Neuronal stem cell (in vitro differentiated cells): ENCODE measurements around the gene SLC26A6.

Source experiments
- DNase-seq: peaks from one replicate; pipeline ENCODE4 v3.0.0-alpha.2; 2013; ENCODE audit warnings: low spot score
- H2AFZ ChIP-seq: one replicate; pipeline ENCODE4 v1.6.1; 2013; ENCODE audit warnings: mild to moderate bottlenecking, low read length, inconsistent platforms
- H2AK5ac ChIP-seq: 2 replicates; pipeline ENCODE4 v1.6.1; 2013; ENCODE audit warnings: low read depth, mild to moderate bottlenecking, inconsistent platforms, low read length, moderate library complexity, mixed read lengths
- H2BK120ac ChIP-seq: 2 replicates; pipeline ENCODE4 v1.6.1; 2013; ENCODE audit warnings: low read depth, mild to moderate bottlenecking, inconsistent platforms, low read length, moderate library complexity, mixed read lengths
- H2BK12ac ChIP-seq: one replicate; pipeline ENCODE4 v1.6.1; 2013; ENCODE audit warnings: low read length, inconsistent platforms
- H2BK15ac ChIP-seq: 2 replicates; pipeline ENCODE4 v1.6.1; 2013; ENCODE audit warnings: mild to moderate bottlenecking, low read length, inconsistent platforms, mixed read lengths
- H2BK5ac ChIP-seq: one replicate; pipeline ENCODE4 v1.6.1; 2013; ENCODE audit warnings: inconsistent platforms, mild to moderate bottlenecking, low read length, moderate library complexity
- H3K14ac ChIP-seq: one replicate; pipeline ENCODE4 v1.6.1; 2013; ENCODE audit warnings: low read length, inconsistent platforms
- H3K18ac ChIP-seq: 2 replicates; pipeline ENCODE4 v1.6.1; 2013; ENCODE audit warnings: low read length, inconsistent platforms
- H3K23ac ChIP-seq: 2 replicates; pipeline ENCODE4 v1.6.1; 2013; ENCODE audit warnings: low read depth, mild to moderate bottlenecking, mixed read lengths, low read length, inconsistent platforms; ENCODE audit not compliant: poor library complexity
- H3K27ac ChIP-seq: replicated peaks from 3 replicates; pipeline ENCODE4 v1.5.1; 2013; ENCODE audit warnings: low read length, inconsistent platforms
- H3K27me3 ChIP-seq, 3 experiments: 2 replicates each; pipeline ENCODE4 v1.6.1; 2013; ENCODE audit warnings: low read length in 3 of 3, mild to moderate bottlenecking in 2 of 3, inconsistent platforms in 1 of 3, low read depth in 1 of 3, mixed read lengths in 1 of 3, moderate library complexity in 1 of 3; ENCODE audit not compliant: control insufficient read depth in 3 of 3, insufficient read depth in 3 of 3
- H3K36me3 ChIP-seq, 2 donors: replicated peaks in 1 of 2; 2 replicates each; pipeline ENCODE4 v1.6.1; 2013; ENCODE audit warnings: low read length in 2 of 2; ENCODE audit not compliant: control insufficient read depth in 2 of 2, insufficient read depth in 2 of 2
- H3K4ac ChIP-seq: 2 replicates; pipeline ENCODE4 v1.6.1; 2013; ENCODE audit warnings: inconsistent platforms, mild to moderate bottlenecking, low read length, moderate library complexity
- H3K4me1 ChIP-seq, 2 donors: 1 replicate in 1 of 2; 2 replicates in 1 of 2; pipeline ENCODE4 v1.6.1; 2013; ENCODE audit warnings: low read length in 2 of 2, low read depth in 1 of 2; ENCODE audit not compliant: control insufficient read depth in 2 of 2, insufficient read depth in 1 of 2
- H3K4me2 ChIP-seq: one replicate; pipeline ENCODE4 v1.6.1; 2013; ENCODE audit warnings: mild to moderate bottlenecking, low read length, inconsistent platforms; ENCODE audit not compliant: insufficient read depth, poor library complexity, severe bottlenecking
- H3K4me3 ChIP-seq, 2 donors: 2 replicates each; pipeline ENCODE4 v1.5.1; 2013; ENCODE audit warnings: low read length in 2 of 2, mild to moderate bottlenecking in 2 of 2, inconsistent platforms in 1 of 2, moderate library complexity in 1 of 2
- H3K79me1 ChIP-seq: one replicate; pipeline ENCODE4 v1.6.1; 2013; ENCODE audit warnings: low read depth, mild to moderate bottlenecking, inconsistent platforms, low read length, moderate library complexity
- H3K9ac ChIP-seq: one replicate; pipeline ENCODE4 v1.6.1; 2013; ENCODE audit warnings: mild to moderate bottlenecking, low read depth, low read length, inconsistent platforms; ENCODE audit not compliant: poor library complexity
- H3K9me3 ChIP-seq, 2 donors: replicated peaks in 1 of 2; 2 replicates each; pipeline versions ENCODE3 to v1.6.1; 2013; ENCODE audit warnings: low read length in 2 of 2, mild to moderate bottlenecking in 2 of 2, inconsistent platforms in 1 of 2, low read depth in 1 of 2, mixed read lengths in 1 of 2, moderate library complexity in 1 of 2; ENCODE audit not compliant: control insufficient read depth in 2 of 2, insufficient read depth in 1 of 2
- H4K8ac ChIP-seq: one replicate; pipeline ENCODE4 v1.6.1; 2013; ENCODE audit warnings: low read depth, mild to moderate bottlenecking, inconsistent platforms, low read length, moderate library complexity
- H4K91ac ChIP-seq: one replicate; pipeline ENCODE4 v1.6.1; 2013; ENCODE audit warnings: low read length, low read depth, mild to moderate bottlenecking, inconsistent platforms; ENCODE audit not compliant: poor library complexity
- WGBS, 2 donors: extraction: QIAGEN DNeasy Blood & Tissue Kit; methylation state at CpG; one replicate each; pipeline ENCODE4 v1.1.7; 2013; ENCODE audit warnings: missing lambda C conversion rate in 2 of 2, mixed read lengths in 1 of 2; ENCODE audit not compliant: insufficient read length in 2 of 2, insufficient replicate concordance in 1 of 2; ENCODE audit errors: extremely low coverage in 2 of 2; 5-methylcytosine and 5-hydroxymethylcytosine counted together

Gene SLC26A6

DNA sequence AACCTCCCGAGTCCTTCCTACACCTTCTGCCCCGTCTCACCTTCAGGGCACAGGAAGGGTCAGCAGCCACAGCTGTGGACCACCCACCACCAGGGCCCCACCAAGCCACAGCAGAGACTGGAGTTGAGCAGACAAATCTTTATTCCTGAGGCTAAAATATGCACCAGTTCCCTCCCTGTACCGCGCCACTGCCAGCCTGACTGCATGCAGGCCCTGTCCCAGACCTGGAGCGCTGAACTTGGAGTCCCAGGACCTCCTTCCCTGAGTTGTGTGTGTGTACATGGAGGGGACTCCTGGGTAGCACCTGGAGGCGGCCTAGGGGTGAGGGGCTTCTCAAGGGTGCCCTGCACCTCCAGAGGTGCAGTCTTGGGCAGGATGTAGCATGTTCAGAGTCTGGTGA, 9.7 kb downstream of the SLC26A6 start:
- Histone ChIP-seq H3K4ac (no peak overlapping the region), H4K8ac (no peak overlapping the region), H3K9me3 (no peaks in the 10 kb centered on the region), H3K4me2 (no peak overlapping the region), H3K4me3 (no peak overlapping the region), H2BK120ac (no peak overlapping the region), H3K4me1 (no peaks in the 10 kb centered on the region), H2AFZ (no peak overlapping the region), H2BK5ac (no peak overlapping the region), H2BK15ac (no peak overlapping the region), H3K23ac (no peak overlapping the region), H3K14ac (no peak overlapping the region), H3K36me3 (peaks cover 45 to 78% of the 10 kb centered on the region in 2 donors), H3K18ac (no peak overlapping the region), H2AK5ac (no peak overlapping the region), H2BK12ac (no peak overlapping the region), H3K9ac (no peak overlapping the region), H3K79me1 (peaks cover 2% of the 10 kb centered on the region), H4K91ac (no peak overlapping the region), H3K27ac (no peak overlapping the region), H3K27me3 (no peaks in the 10 kb centered on the region)
- DNase-seq = no peak
- WGBS, 2 donors = no CpG with 5 or more reads among the region's 6 CpGs

DNA sequence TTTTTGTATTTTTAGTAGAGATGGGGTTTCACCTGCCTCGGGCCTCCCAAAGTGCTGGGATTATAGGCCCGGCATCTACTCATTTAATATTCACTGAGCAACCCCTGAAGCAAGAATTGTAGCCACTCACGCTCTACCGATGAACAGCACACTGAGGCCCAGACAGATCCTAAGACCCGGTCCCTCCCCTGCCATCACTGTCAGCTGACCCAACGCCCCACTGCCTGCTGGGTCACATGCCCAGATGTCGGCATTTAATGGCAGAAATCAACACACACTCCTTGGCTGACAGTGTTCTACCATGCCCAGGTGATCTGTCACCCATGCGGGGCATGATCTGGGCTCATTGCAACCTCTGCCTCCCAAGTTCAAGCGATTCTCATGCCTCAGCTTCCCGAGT, 10.5 kb downstream of the SLC26A6 start:
- peak overlapping the region in 1 of 2 donors; percentile 30 for H3K4me3 ChIP-seq
- H3K79me1 ChIP-seq = peaks cover 2% of the 10 kb centered on the region
- peaks cover 42 to 78% of the 10 kb centered on the region in 2 donors for H3K36me3 ChIP-seq
- no peak overlapping the region for H4K91ac ChIP-seq
- no peak overlapping the region for H2BK15ac ChIP-seq
- H3K14ac ChIP-seq = no peak overlapping the region
- no peak overlapping the region for H2AFZ ChIP-seq
- no peak overlapping the region for H3K4ac ChIP-seq
- H3K23ac ChIP-seq = peak overlapping the region; percentile 81
- peaks cover 0 to 3% of the 10 kb centered on the region in 2 donors for H3K4me1 ChIP-seq
- H3K27ac ChIP-seq = no peak overlapping the region
- H2AK5ac ChIP-seq = no peak overlapping the region
- H2BK12ac ChIP-seq = no peak overlapping the region
- H4K8ac ChIP-seq = no peak overlapping the region
- no peak for DNase-seq
- H3K27me3 ChIP-seq = no peaks in the 10 kb centered on the region
- peak overlapping the region; percentile 13 for H3K18ac ChIP-seq
- H3K9me3 ChIP-seq = no peaks in the 10 kb centered on the region
- no CpG with 5 or more reads among the region's 10 CpGs for WGBS, 2 donors
- H3K9ac ChIP-seq = no peak overlapping the region
- H2BK5ac ChIP-seq = no peak overlapping the region
- no peak overlapping the region for H3K4me2 ChIP-seq
- H2BK120ac ChIP-seq = no peak overlapping the region

DNA sequence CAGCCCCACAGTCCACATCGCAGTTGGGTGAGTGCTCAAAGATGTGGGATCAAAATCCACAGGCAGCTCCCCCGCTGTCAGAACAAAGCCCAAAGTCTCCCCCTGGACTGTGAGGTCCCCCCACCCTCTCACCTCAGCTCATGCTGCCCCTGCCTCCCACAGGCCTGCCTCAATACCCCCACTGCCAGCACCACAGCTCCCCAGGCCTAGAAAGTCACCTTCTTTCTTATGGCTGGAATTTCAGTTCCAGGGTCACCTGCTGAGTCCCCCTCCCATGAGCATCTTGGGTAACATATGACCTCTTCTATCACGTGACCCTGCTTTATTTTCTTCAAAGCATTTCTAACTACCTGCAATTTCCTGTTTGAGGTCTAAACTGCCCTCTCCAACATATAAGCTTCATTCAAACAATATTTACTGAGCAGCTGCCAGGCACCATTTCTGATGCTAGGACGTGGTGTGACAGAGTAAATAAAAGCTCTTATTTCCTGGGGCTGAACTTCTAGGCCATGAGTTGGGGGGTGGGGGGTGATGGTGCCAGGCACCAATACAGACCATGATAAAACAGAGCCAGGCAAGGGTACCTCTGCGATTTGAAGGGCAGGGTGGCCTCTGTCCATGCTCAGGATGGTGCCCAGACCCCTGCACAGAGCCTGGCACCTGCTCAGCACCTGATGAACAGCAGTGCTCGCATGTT, 11.3 kb downstream of the SLC26A6 start:
- Histone ChIP-seq H3K4me1 (peaks cover 0 to 5% of the 10 kb centered on the region in 2 donors), H2BK5ac (no peak overlapping the region), H2BK15ac (no peak overlapping the region), H2AK5ac (no peak overlapping the region), H3K27ac (no peak overlapping the region), H2AFZ (no peak overlapping the region), H3K27me3 (no peaks in the 10 kb centered on the region), H2BK12ac (no peak overlapping the region), H3K9me3 (no peaks in the 10 kb centered on the region), H3K14ac (no peak overlapping the region), H3K23ac (no peak overlapping the region), H3K4me2 (no peak overlapping the region), H3K36me3 (peaks cover 37 to 75% of the 10 kb centered on the region in 2 donors), H3K4me3 (no peak overlapping the region), H4K8ac (no peak overlapping the region), H3K18ac (no peak overlapping the region), H3K9ac (peak overlapping the region; percentile 44), H3K4ac (no peak overlapping the region), H2BK120ac (no peak overlapping the region), H3K79me1 (peaks cover 2% of the 10 kb centered on the region), H4K91ac (no peak overlapping the region)
- no peak for DNase-seq
- no CpG with 5 or more reads among the region's 6 CpGs for WGBS, 2 donors

DNA sequence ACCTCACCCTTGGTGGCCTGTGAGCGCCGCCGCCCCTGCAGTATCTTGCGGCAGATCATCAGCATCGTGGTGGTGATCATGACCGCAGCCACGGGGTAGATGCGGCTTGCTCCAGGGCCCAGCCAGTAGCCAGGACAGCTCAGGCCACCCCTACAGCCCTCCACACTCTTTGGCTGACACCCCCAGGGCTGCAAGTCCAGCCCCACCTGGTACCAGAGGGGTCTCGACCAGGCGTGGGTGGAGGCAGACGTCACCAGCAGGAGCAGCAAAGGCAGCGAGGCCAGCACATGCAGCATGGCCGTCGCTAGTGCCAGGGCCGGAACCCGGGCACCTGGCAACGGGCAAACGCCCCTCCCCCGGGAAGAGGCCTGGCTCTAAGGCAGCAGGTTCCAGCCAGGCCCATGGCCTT, 13.8 kb downstream of the SLC26A6 start, which contains the start of gene TMEM89:
TMEM89 (minus strand) TSS at position 309 of the 409 bp plus-strand sequence; CDS start at position 296, 13 bp downstream.
- H3K18ac ChIP-seq = no peak within 1 kb of the TSS
- H3K36me3 ChIP-seq = peaks cover 20 to 56% of the 10 kb centered on the region in 2 donors
- no peak within 1 kb of the TSS for H2BK5ac ChIP-seq
- no peak within 1 kb of the TSS for H2BK120ac ChIP-seq
- H2BK15ac ChIP-seq = no peak within 1 kb of the TSS
- H3K4me2 ChIP-seq = no peak within 1 kb of the TSS
- H3K14ac ChIP-seq = peak within 1 kb of the TSS; percentile 82
- H2AK5ac ChIP-seq = no peak within 1 kb of the TSS
- no peaks in the 10 kb centered on the region for H3K27me3 ChIP-seq
- DNase-seq = no peak
- H2BK12ac ChIP-seq = peak within 1 kb of the TSS; percentile 58
- no peak within 1 kb of the TSS for H3K4ac ChIP-seq
- no peak within 1 kb of the TSS for H4K8ac ChIP-seq
- peak within 1 kb of the TSS; percentile 55 for H3K23ac ChIP-seq
- no CpG with 5 or more reads among the region's 19 CpGs for WGBS, 2 donors
- no peak within 1 kb of the TSS for H3K9ac ChIP-seq
- H2AFZ ChIP-seq = no peak within 1 kb of the TSS
- peaks cover 0 to 5% of the 10 kb centered on the region in 2 donors for H3K4me1 ChIP-seq
- H3K4me3 ChIP-seq = no peak within 1 kb of the TSS
- H4K91ac ChIP-seq = no peak within 1 kb of the TSS
- peaks cover 2% of the 10 kb centered on the region for H3K79me1 ChIP-seq
- no peak within 1 kb of the TSS for H3K27ac ChIP-seq
- peaks cover 8 to 22% of the 10 kb centered on the region in 2 donors for H3K9me3 ChIP-seq
